Natural killer cell treated with Interleukin-12 subunit alpha and Interleukin-12 subunit beta and Interleukin-15 and Interleukin-18, amount 100 ng/mL, for 72 hours (primary cell): ENCODE results near the gene USP25. TPM values are rescaled to one million over a fixed set of nuclear protein-coding genes. Genes with fewer than 3 reads are reported as not detected.

ENCODE experiments used
- ATAC-seq, 2 donors: fragments of 150-1000 bp; cut with Tn5 transposase in 1 of 2; sonication (Bioruptor Pico), chemical (Tn5 transposase) in 1 of 2; 2 replicates each; pipeline ENCODE4 v1.10.0; 2021
- DNase-seq: peaks from one replicate; pipeline ENCODE4 v3.0.0; 2022; ENCODE audit warnings: low spot score
- H3K27ac Mint-ChIP-seq, 2 donors: 1 replicate in 1 of 2; 2 replicates in 1 of 2; pipeline ENCODE4 v1.8.0; 2022; ENCODE audit warnings: mixed read lengths in 2 of 2, mild to moderate bottlenecking in 1 of 2, moderate library complexity in 1 of 2
- H3K27me3 Mint-ChIP-seq, 2 donors: 1 replicate in 1 of 2; 2 replicates in 1 of 2; pipeline ENCODE4 v1.8.0; 2022; ENCODE audit warnings: mixed read lengths in 2 of 2
- H3K36me3 Mint-ChIP-seq: one replicate; pipeline ENCODE4 v1.8.0; 2022; ENCODE audit warnings: mixed read lengths
- H3K4me1 Mint-ChIP-seq, 2 donors: 1 replicate in 1 of 2; 2 replicates in 1 of 2; pipeline ENCODE4 v1.8.0; 2022; ENCODE audit warnings: low read depth in 2 of 2, mixed read lengths in 2 of 2, mild to moderate bottlenecking in 1 of 2
- H3K4me3 Mint-ChIP-seq: one replicate; pipeline ENCODE4 v1.8.0; 2022; ENCODE audit warnings: mixed read lengths
- H3K9me3 Mint-ChIP-seq: 2 replicates; pipeline ENCODE4 v1.8.0; 2022; ENCODE audit warnings: mixed read lengths
- total RNA-seq, 2 donors: library from RNA; stranded (reverse); gene quantifications; one replicate each; pipeline ENCODE4 v1.2.3, GENCODE V29; 2022

The USP25 gene
- total RNA-seq, 2 donors from 2014 or later = 35.6 to 39.7 TPM

- Mint-ChIP-seq H3K27me3 (peaks cover 0 to 6% of the 10 kb centered on the region in 2 donors), H3K36me3 (peaks cover 11% of the 10 kb centered on the region), H3K9me3 (peaks cover 10% of the 10 kb centered on the region), H3K4me3 (no peak overlapping the region), H3K27ac (no peak overlapping the region), H3K4me1 (no peaks in the 10 kb centered on the region)
- no peak for DNase-seq
- no peak for ATAC-seq
These were observed 164.8 kb downstream of the USP25 start for GRCh38 chr21:15894596-15894995.

DNA sequence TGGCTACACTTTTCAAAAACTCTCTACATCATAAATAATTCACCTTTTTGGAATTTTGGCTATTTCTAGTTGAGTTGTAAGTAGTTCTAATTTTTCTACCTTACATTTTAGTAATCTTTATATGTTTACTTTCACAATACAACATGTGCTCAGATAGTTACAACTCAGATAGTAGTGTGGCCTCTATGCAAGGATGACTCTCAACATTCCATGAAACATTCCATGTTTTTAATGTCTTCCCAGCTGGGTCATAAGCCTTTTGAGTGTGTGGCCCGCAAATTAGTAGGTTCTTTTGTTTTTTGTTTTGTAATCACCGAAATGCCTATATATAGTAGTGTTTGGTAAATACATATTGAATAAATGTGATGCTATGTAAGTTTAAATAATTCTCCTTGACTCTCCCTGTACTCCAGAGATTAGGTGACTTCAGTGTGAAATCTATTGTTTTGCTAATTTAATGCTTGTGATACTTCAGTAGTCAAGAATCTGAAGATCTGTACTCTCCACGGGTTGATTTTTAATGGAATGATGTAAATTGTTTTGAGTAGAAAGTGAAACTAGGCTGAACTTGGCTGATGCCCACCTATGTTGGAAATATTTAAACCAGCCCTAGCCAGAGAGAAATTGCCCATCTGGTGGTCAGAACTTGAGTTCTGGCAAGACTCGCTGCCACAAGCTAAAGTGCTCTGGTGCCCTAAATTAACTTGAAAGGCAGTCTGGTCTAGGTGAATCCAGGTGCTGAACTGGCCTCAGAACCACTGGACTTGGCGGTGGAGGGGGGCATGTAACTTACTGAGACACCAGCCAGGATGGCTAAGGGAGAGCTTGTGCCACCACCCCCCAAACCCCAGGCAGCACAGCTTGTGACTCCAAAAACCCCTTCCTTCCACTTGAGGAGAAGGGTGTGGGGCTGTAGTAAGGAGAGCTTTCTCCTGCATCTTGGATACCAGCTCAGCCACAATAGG, 165.6 kb downstream of the USP25 start:
- ATAC-seq = no peak
- H3K9me3 Mint-ChIP-seq = peaks cover 13% of the 10 kb centered on the region
- H3K27ac Mint-ChIP-seq = no peak overlapping the region
- no peak overlapping the region for H3K4me3 Mint-ChIP-seq
- H3K4me1 Mint-ChIP-seq = no peaks in the 10 kb centered on the region
- H3K27me3 Mint-ChIP-seq = peaks cover 0 to 6% of the 10 kb centered on the region in 2 donors
- H3K36me3 Mint-ChIP-seq = peaks cover 18% of the 10 kb centered on the region
- no peak for DNase-seq

DNA sequence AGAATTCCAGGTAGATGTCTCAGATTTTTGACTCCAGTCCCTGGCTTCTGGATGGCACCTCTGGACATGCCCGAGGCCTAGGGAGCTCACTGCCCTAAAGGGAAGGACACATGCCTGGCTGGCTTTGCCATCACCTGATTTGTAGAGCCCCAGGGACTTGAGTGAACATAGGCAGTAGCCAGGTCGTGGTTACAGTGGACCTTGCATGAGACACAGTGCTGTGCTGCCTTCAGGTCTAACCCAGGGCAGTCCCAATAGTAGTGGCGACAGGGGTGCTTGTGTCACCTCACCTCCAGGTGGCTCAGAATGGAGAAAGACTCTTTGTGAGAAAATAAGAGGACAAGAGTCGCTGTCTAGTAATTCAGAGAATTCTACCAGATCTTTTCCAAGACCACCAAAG, 166.7 kb downstream of the USP25 start:
- H3K9me3 Mint-ChIP-seq = peaks cover 19% of the 10 kb centered on the region
- no peaks in the 10 kb centered on the region for H3K4me1 Mint-ChIP-seq
- H3K4me3 Mint-ChIP-seq = no peak overlapping the region
- ATAC-seq (no peak), DNase-seq (no peak)
- H3K27ac Mint-ChIP-seq = no peak overlapping the region
- peaks cover 0 to 6% of the 10 kb centered on the region in 2 donors for H3K27me3 Mint-ChIP-seq
- peaks cover 29% of the 10 kb centered on the region for H3K36me3 Mint-ChIP-seq

- no peak overlapping the region for H3K27ac Mint-ChIP-seq
- ATAC-seq (no peak), DNase-seq (no peak)
- H3K9me3 Mint-ChIP-seq = peaks cover 19% of the 10 kb centered on the region
- no peak overlapping the region for H3K4me3 Mint-ChIP-seq
- H3K27me3 Mint-ChIP-seq = peaks cover 0 to 2% of the 10 kb centered on the region in 2 donors
- H3K36me3 Mint-ChIP-seq = peaks cover 40% of the 10 kb centered on the region
- H3K4me1 Mint-ChIP-seq = no peaks in the 10 kb centered on the region
These were observed 174.6 kb downstream of the USP25 start for GRCh38 chr21:15904389-15904788.

- no peaks in the 10 kb centered on the region for H3K4me1 Mint-ChIP-seq
- DNase-seq = no peak
- H3K27me3 Mint-ChIP-seq = no peaks in the 10 kb centered on the region
- H3K9me3 Mint-ChIP-seq = peaks cover 6% of the 10 kb centered on the region
- no peak overlapping the region for H3K27ac Mint-ChIP-seq
- no peak overlapping the region for H3K4me3 Mint-ChIP-seq
- H3K36me3 Mint-ChIP-seq = peaks cover 17% of the 10 kb centered on the region
- ATAC-seq = no peak
These were observed 178.4 kb downstream of the USP25 start for GRCh38 chr21:15908187-15908586.

DNA sequence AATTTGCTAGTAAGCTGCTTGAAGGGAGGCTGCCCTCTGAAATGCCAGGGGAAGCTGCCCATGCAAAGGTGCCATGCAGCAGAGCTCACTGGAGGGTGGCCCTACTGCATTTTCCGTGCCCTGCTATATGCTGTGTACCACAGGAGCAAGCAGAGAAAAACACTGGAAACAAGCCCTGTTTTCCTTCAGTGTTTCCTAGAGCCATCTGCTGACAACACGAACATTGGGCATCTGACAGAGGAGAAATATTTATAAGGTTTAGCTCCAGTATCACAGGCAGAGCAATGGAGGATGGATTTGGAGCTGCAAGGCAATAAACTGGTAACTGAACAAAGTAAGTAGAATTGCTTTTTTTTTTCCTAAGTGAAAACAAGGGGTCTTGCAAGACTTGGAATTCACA, 198.4 kb downstream of the USP25 start:
- H3K27ac Mint-ChIP-seq = no peak overlapping the region
- no peaks in the 10 kb centered on the region for H3K36me3 Mint-ChIP-seq
- H3K4me1 Mint-ChIP-seq = no peaks in the 10 kb centered on the region
- ATAC-seq (no peak), DNase-seq (no peak)
- no peak overlapping the region for H3K4me3 Mint-ChIP-seq
- peaks cover 5% of the 10 kb centered on the region for H3K9me3 Mint-ChIP-seq
- H3K27me3 Mint-ChIP-seq = peaks cover 0 to 6% of the 10 kb centered on the region in 2 donors

GRCh38 chr21:15928686-15929425, 199.1 kb downstream of the USP25 start:
- no peak overlapping the region for H3K27ac Mint-ChIP-seq
- no peak for ATAC-seq
- H3K27me3 Mint-ChIP-seq = peaks cover 0 to 6% of the 10 kb centered on the region in 2 donors
- H3K9me3 Mint-ChIP-seq = peaks cover 4% of the 10 kb centered on the region
- no peak overlapping the region for H3K4me3 Mint-ChIP-seq
- no peaks in the 10 kb centered on the region for H3K36me3 Mint-ChIP-seq
- H3K4me1 Mint-ChIP-seq = no peaks in the 10 kb centered on the region
- no peak for DNase-seq

DNA sequence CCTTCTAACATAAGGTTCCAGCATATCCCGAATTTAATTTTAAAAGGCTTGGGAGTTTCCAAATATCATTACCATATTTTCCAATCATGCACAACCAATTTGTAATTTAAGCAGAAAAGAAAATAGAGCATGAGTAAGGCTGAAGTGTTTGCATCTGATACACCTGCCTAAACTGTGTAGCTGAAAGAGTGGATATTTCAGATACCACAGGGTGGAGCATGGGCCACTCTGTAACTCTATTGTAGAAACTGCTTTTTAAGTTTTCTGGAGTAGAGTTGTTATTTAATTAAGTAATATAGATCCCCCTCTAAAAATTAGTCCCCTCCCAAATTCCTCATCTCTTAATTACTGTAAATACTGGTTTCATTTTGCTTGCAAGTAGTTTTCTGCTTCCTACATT, 199.8 kb downstream of the USP25 start:
- DNase-seq = no peak
- no peaks in the 10 kb centered on the region for H3K4me1 Mint-ChIP-seq
- H3K27me3 Mint-ChIP-seq = peaks cover 0 to 6% of the 10 kb centered on the region in 2 donors
- ATAC-seq = no peak
- H3K4me3 Mint-ChIP-seq = no peak overlapping the region
- no peaks in the 10 kb centered on the region for H3K36me3 Mint-ChIP-seq
- peaks cover 4% of the 10 kb centered on the region for H3K9me3 Mint-ChIP-seq
- no peak overlapping the region for H3K27ac Mint-ChIP-seq
